HL-60 (cell line): ENCODE data around the gene SCNN1G.

Experiments
- DNase-seq, 2 experiments: peaks; one replicate each; pipeline ENCODE4 v3.0.0-alpha.2; 2010 to 2020; ENCODE audit warnings: low read depth in 1 of 2, low spot score in 1 of 2
- H3K27ac ChIP-seq: fragments of 250-450 bp; sonication (Bioruptor Pico); replicated peaks from 2 replicates; pipeline ENCODE4 v1.5.1; 2020; ENCODE audit warnings: mild to moderate bottlenecking, moderate library complexity
- H3K27me3 ChIP-seq: fragments of 250-450 bp; sonication (Bioruptor Pico); 2 replicates; pipeline ENCODE4 v1.5.1; 2021; ENCODE audit warnings: mild to moderate bottlenecking, moderate library complexity; ENCODE audit not compliant: insufficient read depth, poor library complexity, severe bottlenecking
- H3K4me3 ChIP-seq: replicated peaks from 2 replicates; pipeline ENCODE4 v1.5.1; 2011; ENCODE audit warnings: mild to moderate bottlenecking, control low read depth, low read length; ENCODE audit not compliant: insufficient read depth
- CTCF ChIP-seq: IDR thresholded peaks from one replicate; pipeline ENCODE4 v1.5.1; 2011; ENCODE audit warnings: low read length, control low read depth, inconsistent platforms; ENCODE audit not compliant: insufficient read depth
- GABPA ChIP-seq: IDR thresholded peaks from 2 replicates; pipeline ENCODE4 v1.6.1; 2012; ENCODE audit warnings: low read depth
- POLR2AphosphoS5 ChIP-seq: IDR thresholded peaks from 2 replicates; pipeline ENCODE4 v1.6.1; 2012; ENCODE audit warnings: low read depth
- REST ChIP-seq: IDR thresholded peaks from 2 replicates; pipeline ENCODE4 v1.6.1; 2012; ENCODE audit warnings: low read depth; ENCODE audit not compliant: insufficient replicate concordance
- SPI1 ChIP-seq: IDR thresholded peaks from 2 replicates; pipeline ENCODE4 v1.6.1; 2012; ENCODE audit warnings: low read depth, mild to moderate bottlenecking, borderline replicate concordance

SCNN1G gene

GRCh38 chr16:23174622-23175021 is 7.9 kb upstream of the SCNN1G start:
- no peak for TF ChIP-seq POLR2AphosphoS5
- no peak for TF ChIP-seq SPI1
- peak; percentile 97 for TF ChIP-seq REST
- no peak for DNase-seq
- H3K27ac ChIP-seq, result no peak overlapping the region

GRCh38 chr16:23175651-23176050 is 6.9 kb upstream of the SCNN1G start:
- Histone ChIP-seq H3K27ac (no peak overlapping the region), H3K27me3 (peaks cover 2% of the 10 kb centered on the region), H3K4me3 (no peak overlapping the region)
- TF ChIP-seq REST (no peak), SPI1 (no peak)
- no peak for DNase-seq

More at GRCh38 chr16:23174622-23175021, 7.9 kb upstream of the SCNN1G start:
- H3K4me3 ChIP-seq, result no peak overlapping the region
- H3K27me3 ChIP-seq, result peaks cover 2% of the 10 kb centered on the region

GRCh38 chr16:23181506-23181905 is 1.0 kb upstream of the SCNN1G start:
- Histone ChIP-seq H3K27me3 (peaks cover 32% of the 10 kb centered on the region), H3K27ac (no peak overlapping the region), H3K4me3 (no peak overlapping the region)
- no peak for TF ChIP-seq SPI1
- no peak for TF ChIP-seq GABPA
- TF ChIP-seq CTCF, result no peak
- no peak for DNase-seq

- Histone ChIP-seq H3K27ac (no peak overlapping the region), H3K27me3 (peaks cover 32% of the 10 kb centered on the region), H3K4me3 (peak overlapping the region; percentile 15; the same call in 1 of the 2 replicates)
- no peak for TF ChIP-seq REST
- peak; percentile 88 for TF ChIP-seq CTCF
- DNase-seq, result peak; percentile 32 to 72
These were observed 303 bp upstream of the SCNN1G start for GRCh38 chr16:23182206-23182678.
